ENCODE results near the gene TEX11.
"Not testable (repeated sequence)": the region's sequence is repeated elsewhere in the genome, so short reads cannot be mapped to it uniquely, and the experiment has no call there.

Gene TEX11

GRCh38 chrX:70754169-70754848 lies 154.2 kb downstream of the TEX11 start:
- TF ChIP-seq CTCF (IDR thresholded peaks at IDR 0.05; ENCODE audit: low read depth, low read length), result no peak
- no peak for DNase-seq (ENCODE audit: extremely low read depth, low read depth)

GRCh38 chrX:70733774-70734173 lies 174.7 kb downstream of the TEX11 start:
- not testable (repeated sequence) for DNase-seq (ENCODE audit: extremely low read depth, low read depth)

GRCh38 chrX:70727961-70728360 lies 180.6 kb downstream of the TEX11 start:
- not testable (repeated sequence) for DNase-seq (ENCODE audit: extremely low read depth, low read depth)

GRCh38 chrX:70720721-70721120 lies 187.8 kb downstream of the TEX11 start:
- DNase-seq (ENCODE audit: extremely low read depth, low read depth), result no peak
- TF ChIP-seq CTCF (IDR thresholded peaks at IDR 0.05; ENCODE audit: low read depth, low read length), result no peak

- DNase-seq (ENCODE audit: extremely low read depth, low read depth), result not testable (repeated sequence)
These were observed 197.2 kb downstream of the TEX11 start for GRCh38 chrX:70711336-70711735.

GRCh38 chrX:70694339-70695122 lies 214.0 kb downstream of the TEX11 start:
- no peak for TF ChIP-seq CTCF (IDR thresholded peaks at IDR 0.05; ENCODE audit: low read depth, low read length)
- DNase-seq (ENCODE audit: extremely low read depth, low read depth), result no peak

GRCh38 chrX:70679455-70679854 lies 229.1 kb downstream of the TEX11 start:
- DNase-seq (ENCODE audit: extremely low read depth, low read depth), result not testable (repeated sequence)

GRCh38 chrX:70675284-70675683 lies 233.2 kb downstream of the TEX11 start:
- TF ChIP-seq CTCF (IDR thresholded peaks at IDR 0.05; ENCODE audit: low read depth, low read length), result no peak
- DNase-seq (ENCODE audit: extremely low read depth, low read depth), result no peak

- TF ChIP-seq CTCF (IDR thresholded peaks at IDR 0.05; ENCODE audit: low read depth, low read length), result no peak
- DNase-seq (ENCODE audit: extremely low read depth, low read depth), result no peak
These were observed 236.2 kb downstream of the TEX11 start for GRCh38 chrX:70672326-70672725.
